H1 (cell line): ENCODE data around the gene DOCK9.

Source experiments
- RBBP5 ChIP-seq: IDR thresholded peaks from 2 replicates; pipeline ENCODE4 v1.7.1; 2012; ENCODE audit warnings: low read depth, mild to moderate bottlenecking, inconsistent platforms, low read length, moderate library complexity, borderline replicate concordance
- TF ChIP-seq, protein P1 (sequence below), 3 experiments: IDR thresholded peaks; 1 replicate in 2 of 3; 2 replicates in 1 of 3; pipeline versions ENCODE4 v1.5.1 to v1.6.1; 2011; ENCODE audit warnings: low read length in 3 of 3, mild to moderate bottlenecking in 3 of 3, inconsistent platforms in 2 of 3, low read depth in 1 of 3, moderate library complexity in 1 of 3; ENCODE audit not compliant: insufficient read depth in 1 of 3; ENCODE audit errors: control extremely low read depth in 1 of 3

- TF ChIP-seq, protein P1, sequence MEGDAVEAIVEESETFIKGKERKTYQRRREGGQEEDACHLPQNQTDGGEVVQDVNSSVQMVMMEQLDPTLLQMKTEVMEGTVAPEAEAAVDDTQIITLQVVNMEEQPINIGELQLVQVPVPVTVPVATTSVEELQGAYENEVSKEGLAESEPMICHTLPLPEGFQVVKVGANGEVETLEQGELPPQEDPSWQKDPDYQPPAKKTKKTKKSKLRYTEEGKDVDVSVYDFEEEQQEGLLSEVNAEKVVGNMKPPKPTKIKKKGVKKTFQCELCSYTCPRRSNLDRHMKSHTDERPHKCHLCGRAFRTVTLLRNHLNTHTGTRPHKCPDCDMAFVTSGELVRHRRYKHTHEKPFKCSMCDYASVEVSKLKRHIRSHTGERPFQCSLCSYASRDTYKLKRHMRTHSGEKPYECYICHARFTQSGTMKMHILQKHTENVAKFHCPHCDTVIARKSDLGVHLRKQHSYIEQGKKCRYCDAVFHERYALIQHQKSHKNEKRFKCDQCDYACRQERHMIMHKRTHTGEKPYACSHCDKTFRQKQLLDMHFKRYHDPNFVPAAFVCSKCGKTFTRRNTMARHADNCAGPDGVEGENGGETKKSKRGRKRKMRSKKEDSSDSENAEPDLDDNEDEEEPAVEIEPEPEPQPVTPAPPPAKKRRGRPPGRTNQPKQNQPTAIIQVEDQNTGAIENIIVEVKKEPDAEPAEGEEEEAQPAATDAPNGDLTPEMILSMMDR (IDR thresholded peaks at IDR 0.05; ENCODE audit: control extremely low read depth in 1 of 3, insufficient read depth in 1 of 3, low read depth in 1 of 3, low read length in 3 of 3): no peak
- TF ChIP-seq RBBP5: no peak
These were observed 89.0 kb downstream of the DOCK9 start for GRCh38 chr13:98888890-98889279.
